Fibroblast of pulmonary artery (primary cell): ENCODE data around the gene AGAP1.

ENCODE experiments used
- DNase-seq: peaks from one replicate; pipeline ENCODE4 v3.0.0-alpha.2; 2010; ENCODE audit warnings: low read depth
- H3K4me3 ChIP-seq: replicated peaks from 2 replicates; pipeline ENCODE4 v1.5.1; 2011; ENCODE audit warnings: low read depth, mild to moderate bottlenecking, control low read depth, low read length, moderate library complexity
- CTCF ChIP-seq: IDR thresholded peaks from 2 replicates; pipeline ENCODE4 v1.5.1; 2011; ENCODE audit warnings: mild to moderate bottlenecking, control low read depth, low read length, inconsistent platforms; ENCODE audit errors: missing control alignments

Gene AGAP1

GRCh38 chr2:235734168-235734567 is 240.3 kb downstream of the AGAP1 start:
- DNase-seq: no peak
- no peak for TF ChIP-seq CTCF
- H3K4me3 ChIP-seq: no peak overlapping the region

- no peak for TF ChIP-seq CTCF
These were observed 240.9 kb downstream of the AGAP1 start for GRCh38 chr2:235734688-235735231.

GRCh38 chr2:235737396-235737795 is 243.6 kb downstream of the AGAP1 start:
- no peak for DNase-seq
- H3K4me3 ChIP-seq: no peak overlapping the region
- no peak for TF ChIP-seq CTCF

More at GRCh38 chr2:235734688-235735231, 240.9 kb downstream of the AGAP1 start:
- DNase-seq: no peak
- H3K4me3 ChIP-seq: no peak overlapping the region

GRCh38 chr2:235737840-235738239 is 244.0 kb downstream of the AGAP1 start:
- H3K4me3 ChIP-seq: no peak overlapping the region
- no peak for TF ChIP-seq CTCF
- no peak for DNase-seq

GRCh38 chr2:235739704-235740415 is 246.0 kb downstream of the AGAP1 start:
- no peak for DNase-seq
- no peak overlapping the region for H3K4me3 ChIP-seq
- TF ChIP-seq CTCF: no peak

GRCh38 chr2:235740821-235741220 is 247.0 kb downstream of the AGAP1 start:
- DNase-seq: no peak

More at GRCh38 chr2:235740821-235741220, 247.0 kb downstream of the AGAP1 start:
- TF ChIP-seq CTCF: peak; percentile 3
- H3K4me3 ChIP-seq: no peak overlapping the region
